Uterus (tissue), 2 donors: Measurements from ENCODE around the gene MECP2.

ENCODE experiments used
- POLR2A ChIP-seq, 2 donors: fragments of 450-650 bp; IDR thresholded peaks; one replicate each; pipeline ENCODE4 v1.6.1; 2016; ENCODE audit warnings: antibody characterized with exemption in 2 of 2, mild to moderate bottlenecking in 1 of 2, moderate library complexity in 1 of 2
- TF ChIP-seq, protein P1 (sequence below), 4 experiments: fragments of 200-600 bp in 2 of 4; fragments of 450-650 bp in 2 of 4; sonication (generic) in 2 of 4; IDR thresholded peaks; one replicate each; pipeline ENCODE4 v1.5.1; 2016 to 2019; ENCODE audit warnings: antibody characterized with exemption in 4 of 4, mild to moderate bottlenecking in 2 of 4, moderate library complexity in 1 of 4

DNA sequence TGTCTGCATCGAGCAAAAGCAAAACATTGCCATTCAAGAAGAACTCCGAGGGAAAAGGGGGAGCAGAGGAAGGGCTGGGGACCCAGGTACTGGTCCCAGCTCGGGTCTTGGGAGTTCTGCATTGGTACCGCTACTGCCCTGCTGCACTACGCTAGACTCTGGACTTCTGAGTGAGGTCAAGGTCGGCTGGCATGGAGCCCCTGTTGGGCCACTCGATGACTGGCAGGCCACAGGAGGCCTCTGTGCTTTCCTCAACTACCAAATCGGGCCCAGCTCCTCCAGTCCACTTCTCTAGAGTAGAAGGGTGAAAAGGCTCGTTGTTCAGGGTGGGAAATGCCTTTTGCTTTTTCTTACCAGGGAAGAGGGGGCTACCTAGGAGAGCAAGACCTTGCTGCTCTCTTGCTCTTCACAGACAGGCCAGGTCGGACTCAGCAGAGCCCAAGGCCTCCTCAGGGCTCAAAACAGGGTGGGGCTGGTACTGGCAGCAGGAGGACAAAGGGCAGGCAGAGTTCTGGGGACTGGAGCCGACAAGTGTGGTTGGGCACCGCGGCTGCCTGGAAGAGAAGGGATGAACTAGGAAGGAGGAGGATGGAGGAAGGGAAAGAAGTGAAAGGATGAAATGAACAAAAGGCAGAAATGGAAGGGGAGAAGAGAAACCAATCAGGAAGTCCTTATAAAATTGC, 68.9 kb downstream of the MECP2 start:
- TF ChIP-seq, protein P1, sequence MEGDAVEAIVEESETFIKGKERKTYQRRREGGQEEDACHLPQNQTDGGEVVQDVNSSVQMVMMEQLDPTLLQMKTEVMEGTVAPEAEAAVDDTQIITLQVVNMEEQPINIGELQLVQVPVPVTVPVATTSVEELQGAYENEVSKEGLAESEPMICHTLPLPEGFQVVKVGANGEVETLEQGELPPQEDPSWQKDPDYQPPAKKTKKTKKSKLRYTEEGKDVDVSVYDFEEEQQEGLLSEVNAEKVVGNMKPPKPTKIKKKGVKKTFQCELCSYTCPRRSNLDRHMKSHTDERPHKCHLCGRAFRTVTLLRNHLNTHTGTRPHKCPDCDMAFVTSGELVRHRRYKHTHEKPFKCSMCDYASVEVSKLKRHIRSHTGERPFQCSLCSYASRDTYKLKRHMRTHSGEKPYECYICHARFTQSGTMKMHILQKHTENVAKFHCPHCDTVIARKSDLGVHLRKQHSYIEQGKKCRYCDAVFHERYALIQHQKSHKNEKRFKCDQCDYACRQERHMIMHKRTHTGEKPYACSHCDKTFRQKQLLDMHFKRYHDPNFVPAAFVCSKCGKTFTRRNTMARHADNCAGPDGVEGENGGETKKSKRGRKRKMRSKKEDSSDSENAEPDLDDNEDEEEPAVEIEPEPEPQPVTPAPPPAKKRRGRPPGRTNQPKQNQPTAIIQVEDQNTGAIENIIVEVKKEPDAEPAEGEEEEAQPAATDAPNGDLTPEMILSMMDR (IDR thresholded peaks at IDR 0.05) = no peak
- TF ChIP-seq POLR2A (IDR thresholded peaks at IDR 0.05) = no peak
